Measurements from ENCODE around the gene KCNIP3.

KCNIP3 gene

GRCh38 chr2:95315801-95316411 lies 18.8 kb downstream of the KCNIP3 start:
- no peak for FAIRE-seq
- TF ChIP-seq PAX5 (IDR thresholded peaks at IDR 0.05; ENCODE audit: insufficient read depth, low read length, severe bottlenecking) (no peak), TAF1 (IDR thresholded peaks at IDR 0.05; ENCODE audit: low read depth, low read length) (no peak), POLR2A (IDR thresholded peaks at IDR 0.05; ENCODE audit: low read depth, low read length) (no peak), SPI1 (IDR thresholded peaks at IDR 0.05; ENCODE audit: low read depth, low read length) (no peak), POU2F2 (IDR thresholded peaks at IDR 0.05; ENCODE audit: low read depth, low read length) (no peak), POLR2AphosphoS5 (IDR thresholded peaks at IDR 0.05; ENCODE audit: low read depth, low read length) (no peak)
- DNase-seq (ENCODE audit: insufficient read length, low spot score), result no peak

- TF ChIP-seq POLR2AphosphoS5 (IDR thresholded peaks at IDR 0.05; ENCODE audit: low read depth, low read length) (no peak), POLR2A (IDR thresholded peaks at IDR 0.05; ENCODE audit: low read depth, low read length) (no peak), TAF1 (IDR thresholded peaks at IDR 0.05; ENCODE audit: low read depth, low read length) (no peak), PAX5 (IDR thresholded peaks at IDR 0.05; ENCODE audit: insufficient read depth, low read length, severe bottlenecking) (no peak), POU2F2 (IDR thresholded peaks at IDR 0.05; ENCODE audit: low read depth, low read length) (no peak), SPI1 (IDR thresholded peaks at IDR 0.05; ENCODE audit: low read depth, low read length) (no peak)
- FAIRE-seq (no peak), DNase-seq (ENCODE audit: insufficient read length, low spot score) (no peak)
These were observed 19.4 kb downstream of the KCNIP3 start for GRCh38 chr2:95316466-95317122.

GRCh38 chr2:95317123-95317500 lies 20.0 kb downstream of the KCNIP3 start:
- DNase-seq (ENCODE audit: insufficient read length, low spot score) (no peak), FAIRE-seq (no peak)
- TF ChIP-seq PAX5 (IDR thresholded peaks at IDR 0.05; ENCODE audit: insufficient read depth, low read length, severe bottlenecking) (no peak), POLR2AphosphoS5 (IDR thresholded peaks at IDR 0.05; ENCODE audit: low read depth, low read length) (no peak), POLR2A (IDR thresholded peaks at IDR 0.05; ENCODE audit: low read depth, low read length) (no peak), SPI1 (IDR thresholded peaks at IDR 0.05; ENCODE audit: low read depth, low read length) (no peak), POU2F2 (IDR thresholded peaks at IDR 0.05; ENCODE audit: low read depth, low read length) (no peak), TAF1 (IDR thresholded peaks at IDR 0.05; ENCODE audit: low read depth, low read length) (no peak)

- TF ChIP-seq PAX5 (IDR thresholded peaks at IDR 0.05; ENCODE audit: insufficient read depth, low read length, severe bottlenecking), result no peak
- no peak for TF ChIP-seq TAF1 (IDR thresholded peaks at IDR 0.05; ENCODE audit: low read depth, low read length)
- TF ChIP-seq POLR2AphosphoS5 (IDR thresholded peaks at IDR 0.05; ENCODE audit: low read depth, low read length), result no peak
- no peak for TF ChIP-seq SPI1 (IDR thresholded peaks at IDR 0.05; ENCODE audit: low read depth, low read length)
- TF ChIP-seq POU2F2 (IDR thresholded peaks at IDR 0.05; ENCODE audit: low read depth, low read length), result no peak
- no peak for TF ChIP-seq POLR2A (IDR thresholded peaks at IDR 0.05; ENCODE audit: low read depth, low read length)
- no peak for DNase-seq (ENCODE audit: insufficient read length, low spot score)
- no peak for FAIRE-seq
These were observed 20.7 kb downstream of the KCNIP3 start for GRCh38 chr2:95317665-95318425.

- TF ChIP-seq PAX5 (IDR thresholded peaks at IDR 0.05; ENCODE audit: insufficient read depth, low read length, severe bottlenecking) (no peak), POU2F2 (IDR thresholded peaks at IDR 0.05; ENCODE audit: low read depth, low read length) (no peak), TAF1 (IDR thresholded peaks at IDR 0.05; ENCODE audit: low read depth, low read length) (no peak), POLR2AphosphoS5 (IDR thresholded peaks at IDR 0.05; ENCODE audit: low read depth, low read length) (no peak), POLR2A (IDR thresholded peaks at IDR 0.05; ENCODE audit: low read depth, low read length) (no peak), SPI1 (IDR thresholded peaks at IDR 0.05; ENCODE audit: low read depth, low read length) (no peak)
- FAIRE-seq (no peak), DNase-seq (ENCODE audit: insufficient read length, low spot score) (no peak)
These were observed 21.5 kb downstream of the KCNIP3 start for GRCh38 chr2:95318431-95319220.

- no peak for FAIRE-seq
- no peak for DNase-seq (ENCODE audit: insufficient read length, low spot score)
- TF ChIP-seq POU2F2 (IDR thresholded peaks at IDR 0.05; ENCODE audit: low read depth, low read length), result no peak
- TF ChIP-seq POLR2AphosphoS5 (IDR thresholded peaks at IDR 0.05; ENCODE audit: low read depth, low read length), result no peak
- no peak for TF ChIP-seq SPI1 (IDR thresholded peaks at IDR 0.05; ENCODE audit: low read depth, low read length)
These were observed 22.6 kb downstream of the KCNIP3 start for GRCh38 chr2:95319481-95320343.

GRCh38 chr2:95320344-95320712 lies 23.2 kb downstream of the KCNIP3 start:
- DNase-seq (ENCODE audit: insufficient read length, low spot score) (no peak), FAIRE-seq (no peak)

More at GRCh38 chr2:95320344-95320712, 23.2 kb downstream of the KCNIP3 start:
- no peak for TF ChIP-seq PAX5 (IDR thresholded peaks at IDR 0.05; ENCODE audit: insufficient read depth, low read length, severe bottlenecking)
- no peak for TF ChIP-seq POLR2AphosphoS5 (IDR thresholded peaks at IDR 0.05; ENCODE audit: low read depth, low read length)
- TF ChIP-seq SPI1 (IDR thresholded peaks at IDR 0.05; ENCODE audit: low read depth, low read length), result no peak
- no peak for TF ChIP-seq POU2F2 (IDR thresholded peaks at IDR 0.05; ENCODE audit: low read depth, low read length)
- TF ChIP-seq TAF1 (IDR thresholded peaks at IDR 0.05; ENCODE audit: low read depth, low read length), result no peak
- TF ChIP-seq POLR2A (IDR thresholded peaks at IDR 0.05; ENCODE audit: low read depth, low read length), result no peak
